Left ventricle myocardium inferior (tissue), 1 donor: Measurements from ENCODE around the gene DCT. TPM values are rescaled to one million over a fixed set of nuclear protein-coding genes. Genes with fewer than 3 reads are reported as not detected.

Source experiments
- DNase-seq: peaks from one replicate; pipeline ENCODE4 v3.0.0-alpha.2; 2020
- H3K27ac ChIP-seq: fragments of 200-600 bp; replicated peaks from 2 replicates; pipeline ENCODE4 v1.8.0; 2021
- H3K27me3 ChIP-seq: fragments of 200-600 bp; 2 replicates; pipeline ENCODE4 v1.8.0; 2021; ENCODE audit warnings: low read depth
- H3K36me3 ChIP-seq: fragments of 200-600 bp; 2 replicates; pipeline ENCODE4 v1.8.0; 2021
- H3K4me1 ChIP-seq: fragments of 200-600 bp; 2 replicates; pipeline ENCODE4 v1.8.0; 2021
- H3K4me3 ChIP-seq: fragments of 200-600 bp; 2 replicates; pipeline ENCODE4 v1.8.0; 2021; ENCODE audit warnings: mild to moderate bottlenecking, moderate library complexity
- H3K9me3 ChIP-seq: fragments of 200-600 bp; replicated peaks from 2 replicates; pipeline ENCODE4 v1.8.0; 2021
- intact Hi-C: fragments of 100-400 bp; cut with micrococcal nuclease; formaldehyde crosslinking; loops from one replicate; pipeline ENCODE4 v1.11.0; 2022
- total RNA-seq: library from RNA; stranded (reverse); fragmentation: NEBNext Ultra II Directional; extraction: Animal tissue kit (Norgen Biotek cat#: 25700); gene quantifications from one replicate; pipeline ENCODE4 v1.2.1, GENCODE V29; 2021
- TF ChIP-seq, protein P1 (sequence below): fragments of 200-600 bp; IDR thresholded peaks from 2 replicates; pipeline ENCODE4 v1.8.0; 2021; ENCODE audit warnings: antibody characterized with exemption, mild to moderate bottlenecking, borderline replicate concordance
- donor health status: DM: no; HTN: yes; CAD: no; lungs with severe emphysema.

The DCT gene
- total RNA-seq, 1 donor from 2014 or later = 0.16 TPM

DNA sequence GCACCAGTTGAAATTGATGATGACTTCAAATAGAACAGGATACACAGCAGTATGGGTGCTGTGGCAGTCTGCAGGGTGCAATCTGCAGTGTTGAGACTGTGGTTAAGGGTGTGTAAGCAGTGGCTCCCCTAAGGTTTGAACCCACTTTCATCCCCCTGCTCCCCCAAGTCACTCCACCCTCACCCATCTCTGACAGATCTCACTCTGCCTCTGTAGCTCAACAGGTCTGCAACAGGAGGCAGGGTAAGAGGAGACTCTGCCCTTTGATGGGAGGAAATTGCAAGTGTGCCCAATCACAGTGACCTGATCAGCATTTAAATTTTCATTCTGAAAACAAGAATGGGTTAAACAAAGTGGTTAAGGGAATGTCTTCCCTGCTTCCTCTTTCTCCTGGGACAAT is 92.4 kb downstream of the DCT start:
- no peak for DNase-seq
- intact Hi-C loops = no loop called here
- H3K9me3 ChIP-seq = no peaks in the 10 kb centered on the region
- H3K4me3 ChIP-seq = no peak overlapping the region
- no peaks in the 10 kb centered on the region for H3K27me3 ChIP-seq
- peaks cover 7% of the 10 kb centered on the region for H3K4me1 ChIP-seq
- no peak overlapping the region for H3K27ac ChIP-seq
- TF ChIP-seq, protein P1, sequence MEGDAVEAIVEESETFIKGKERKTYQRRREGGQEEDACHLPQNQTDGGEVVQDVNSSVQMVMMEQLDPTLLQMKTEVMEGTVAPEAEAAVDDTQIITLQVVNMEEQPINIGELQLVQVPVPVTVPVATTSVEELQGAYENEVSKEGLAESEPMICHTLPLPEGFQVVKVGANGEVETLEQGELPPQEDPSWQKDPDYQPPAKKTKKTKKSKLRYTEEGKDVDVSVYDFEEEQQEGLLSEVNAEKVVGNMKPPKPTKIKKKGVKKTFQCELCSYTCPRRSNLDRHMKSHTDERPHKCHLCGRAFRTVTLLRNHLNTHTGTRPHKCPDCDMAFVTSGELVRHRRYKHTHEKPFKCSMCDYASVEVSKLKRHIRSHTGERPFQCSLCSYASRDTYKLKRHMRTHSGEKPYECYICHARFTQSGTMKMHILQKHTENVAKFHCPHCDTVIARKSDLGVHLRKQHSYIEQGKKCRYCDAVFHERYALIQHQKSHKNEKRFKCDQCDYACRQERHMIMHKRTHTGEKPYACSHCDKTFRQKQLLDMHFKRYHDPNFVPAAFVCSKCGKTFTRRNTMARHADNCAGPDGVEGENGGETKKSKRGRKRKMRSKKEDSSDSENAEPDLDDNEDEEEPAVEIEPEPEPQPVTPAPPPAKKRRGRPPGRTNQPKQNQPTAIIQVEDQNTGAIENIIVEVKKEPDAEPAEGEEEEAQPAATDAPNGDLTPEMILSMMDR = no peak
- no peaks in the 10 kb centered on the region for H3K36me3 ChIP-seq

Other genes with a start within 250 kb of the DCT start
- 3.7 TPM for gene TGDS, start 116.5 kb upstream of the DCT start, total RNA-seq
- gene GPR180, start 122.2 kb upstream of the DCT start, total RNA-seq = 3.6 TPM
- not detected for gene SOX21, start 232.9 kb upstream of the DCT start, total RNA-seq